ENCODE measurements around the gene LRRC49.

Gene LRRC49

GRCh38 chr15:71082803-71083202 is 190.2 kb downstream of the LRRC49 start:
- no peak for TF ChIP-seq CTCF (IDR thresholded peaks at IDR 0.05)
- Mint-ChIP-seq H3K4me3 (no peak overlapping the region), H3K27ac (no peak overlapping the region), H3K27me3 (ENCODE audit: low read depth, poor library complexity) (peaks cover 7% of the 10 kb centered on the region), H3K36me3 (ENCODE audit: low read depth) (no peaks in the 10 kb centered on the region), H3K4me1 (peaks cover 27% of the 10 kb centered on the region), H3K9me3 (peaks cover 16% of the 10 kb centered on the region)
- no peak for DNase-seq

- Mint-ChIP-seq H3K27me3 (ENCODE audit: low read depth, poor library complexity) (peaks cover 7% of the 10 kb centered on the region), H3K27ac (no peak overlapping the region), H3K9me3 (peaks cover 18% of the 10 kb centered on the region), H3K36me3 (ENCODE audit: low read depth) (no peaks in the 10 kb centered on the region), H3K4me1 (peaks cover 26% of the 10 kb centered on the region), H3K4me3 (no peak overlapping the region)
- no peak for TF ChIP-seq CTCF (IDR thresholded peaks at IDR 0.05)
- DNase-seq = no peak
These were observed 190.7 kb downstream of the LRRC49 start for GRCh38 chr15:71083349-71083748.

GRCh38 chr15:71084264-71084663 is 191.6 kb downstream of the LRRC49 start:
- no peak overlapping the region for H3K27ac Mint-ChIP-seq
- no peak overlapping the region for H3K4me3 Mint-ChIP-seq
- no peak for TF ChIP-seq CTCF (IDR thresholded peaks at IDR 0.05)
- peaks cover 17% of the 10 kb centered on the region for H3K4me1 Mint-ChIP-seq
- no peak for DNase-seq
- H3K9me3 Mint-ChIP-seq = peaks cover 24% of the 10 kb centered on the region
- H3K27me3 Mint-ChIP-seq (ENCODE audit: low read depth, poor library complexity) = peaks cover 7% of the 10 kb centered on the region
- no peaks in the 10 kb centered on the region for H3K36me3 Mint-ChIP-seq (ENCODE audit: low read depth)

- no peak for DNase-seq
- H3K4me3 Mint-ChIP-seq = no peak overlapping the region
These were observed 193.2 kb downstream of the LRRC49 start for GRCh38 chr15:71085809-71086208.

GRCh38 chr15:71088155-71088554 is 195.5 kb downstream of the LRRC49 start:
- TF ChIP-seq CTCF (IDR thresholded peaks at IDR 0.05) = no peak
- Mint-ChIP-seq H3K4me3 (no peak overlapping the region), H3K27ac (no peak overlapping the region), H3K4me1 (peaks cover 6% of the 10 kb centered on the region), H3K9me3 (peaks cover 24% of the 10 kb centered on the region), H3K36me3 (ENCODE audit: low read depth) (no peaks in the 10 kb centered on the region), H3K27me3 (ENCODE audit: low read depth, poor library complexity) (peaks cover 6% of the 10 kb centered on the region)
- DNase-seq = no peak

More at GRCh38 chr15:71085809-71086208, 193.2 kb downstream of the LRRC49 start:
- Mint-ChIP-seq H3K4me1 (peaks cover 11% of the 10 kb centered on the region), H3K36me3 (ENCODE audit: low read depth) (no peaks in the 10 kb centered on the region), H3K27me3 (ENCODE audit: low read depth, poor library complexity) (peaks cover 6% of the 10 kb centered on the region), H3K9me3 (peaks cover 24% of the 10 kb centered on the region), H3K27ac (no peak overlapping the region)
- TF ChIP-seq CTCF (IDR thresholded peaks at IDR 0.05) = no peak

GRCh38 chr15:71088683-71089082 is 196.1 kb downstream of the LRRC49 start:
- H3K4me1 Mint-ChIP-seq = peaks cover 8% of the 10 kb centered on the region
- H3K27ac Mint-ChIP-seq = no peak overlapping the region
- DNase-seq = no peak
- no peak for TF ChIP-seq CTCF (IDR thresholded peaks at IDR 0.05)
- H3K27me3 Mint-ChIP-seq (ENCODE audit: low read depth, poor library complexity) = peaks cover 6% of the 10 kb centered on the region
- H3K36me3 Mint-ChIP-seq (ENCODE audit: low read depth) = no peaks in the 10 kb centered on the region
- peaks cover 24% of the 10 kb centered on the region for H3K9me3 Mint-ChIP-seq
- H3K4me3 Mint-ChIP-seq = no peak overlapping the region
